HG03342 (cell line): ENCODE data around the gene RRM1.

Experiments
- ATAC-seq: cut with Tn5 transposase; IDR thresholded peaks from one replicate; pipeline ENCODE4 v1.9.1; 2021; ENCODE audit warnings: mild to moderate bottlenecking, moderate library complexity; ENCODE audit not compliant: unreplicated experiment

Gene RRM1

GRCh38 chr11:4185561-4185960 is 91.0 kb downstream of the RRM1 start:
- no peak for ATAC-seq

- no peak for ATAC-seq
Measured at GRCh38 chr11:4186464-4187054, 92.0 kb downstream of the RRM1 start.

- peak; percentile 90 for ATAC-seq
Measured at GRCh38 chr11:4187055-4187988, 92.7 kb downstream of the RRM1 start.
